HG03097 (cell line): ENCODE data around the gene TACC3.

Experiments
- ATAC-seq: cut with Tn5 transposase; IDR thresholded peaks from one replicate; pipeline ENCODE4 v1.9.1; 2021; ENCODE audit not compliant: unreplicated experiment, low FRiP score

The TACC3 gene

GRCh38 chr4:1756893-1757779 is 35.8 kb downstream of the TACC3 start:
- ATAC-seq, result no peak

GRCh38 chr4:1757836-1758235 is 36.5 kb downstream of the TACC3 start:
- ATAC-seq, result no peak

DNA sequence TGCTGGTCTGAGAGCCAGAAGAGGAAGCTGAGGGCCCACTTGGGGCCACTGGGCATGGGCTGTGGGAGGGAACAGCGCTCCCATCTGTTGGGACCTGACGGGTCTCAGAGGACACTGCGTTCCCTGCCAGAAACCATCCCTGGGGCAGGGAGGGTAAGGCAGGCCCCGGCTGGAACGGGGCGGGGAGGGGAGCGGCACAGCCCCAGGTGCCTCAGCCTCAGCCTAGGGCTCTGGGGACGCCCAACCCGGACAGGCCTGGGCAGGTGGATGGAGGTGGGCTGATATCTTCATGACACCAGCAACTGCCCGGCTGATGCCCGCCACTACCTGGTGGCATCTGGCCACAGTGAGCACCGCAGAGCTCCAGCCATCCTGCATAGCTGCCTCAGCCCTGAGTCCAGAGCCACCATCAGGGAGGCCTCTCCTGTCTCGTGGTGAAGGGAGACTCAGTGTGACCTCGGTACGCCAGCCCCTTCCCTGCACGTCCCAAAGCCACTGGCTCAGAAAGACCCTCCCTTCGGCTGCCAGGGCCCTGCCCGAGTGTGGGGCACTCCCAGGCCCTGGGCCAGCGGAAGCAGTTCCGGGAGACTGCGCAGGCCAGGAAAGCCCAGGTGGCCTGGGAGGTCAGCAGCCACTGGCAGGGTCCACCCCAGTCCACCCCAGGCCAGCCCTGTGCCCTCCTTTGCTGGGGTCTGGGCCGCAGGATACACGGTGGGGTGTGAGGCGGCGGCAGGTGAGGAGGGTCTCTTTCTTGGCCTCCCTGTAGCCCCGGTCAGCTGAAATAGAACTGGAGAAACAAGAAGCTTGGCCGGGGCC is 37.2 kb downstream of the TACC3 start:
- ATAC-seq, result no peak

GRCh38 chr4:1759170-1759817 is 38.0 kb downstream of the TACC3 start:
- no peak for ATAC-seq

DNA sequence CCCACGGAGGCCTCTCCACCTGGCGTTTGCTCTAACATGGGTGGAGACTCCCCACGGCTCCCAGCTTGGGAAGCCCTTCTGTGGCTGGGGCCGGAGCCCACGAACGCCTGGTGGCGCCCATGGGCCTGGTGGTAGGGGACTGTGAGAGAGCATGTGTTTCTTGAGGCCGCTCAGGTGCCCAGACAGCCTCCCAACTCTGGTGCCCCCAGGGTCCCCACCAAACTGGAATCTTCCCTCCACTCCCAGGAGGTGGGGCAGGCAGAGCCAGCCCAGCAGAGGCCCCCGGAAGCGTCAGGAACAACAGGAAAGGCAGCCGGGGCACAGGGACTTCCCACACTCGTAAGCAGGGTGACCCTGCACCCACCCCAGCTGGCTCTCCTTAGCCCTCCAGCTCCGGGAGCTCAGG is 38.5 kb downstream of the TACC3 start:
- no peak for ATAC-seq

DNA sequence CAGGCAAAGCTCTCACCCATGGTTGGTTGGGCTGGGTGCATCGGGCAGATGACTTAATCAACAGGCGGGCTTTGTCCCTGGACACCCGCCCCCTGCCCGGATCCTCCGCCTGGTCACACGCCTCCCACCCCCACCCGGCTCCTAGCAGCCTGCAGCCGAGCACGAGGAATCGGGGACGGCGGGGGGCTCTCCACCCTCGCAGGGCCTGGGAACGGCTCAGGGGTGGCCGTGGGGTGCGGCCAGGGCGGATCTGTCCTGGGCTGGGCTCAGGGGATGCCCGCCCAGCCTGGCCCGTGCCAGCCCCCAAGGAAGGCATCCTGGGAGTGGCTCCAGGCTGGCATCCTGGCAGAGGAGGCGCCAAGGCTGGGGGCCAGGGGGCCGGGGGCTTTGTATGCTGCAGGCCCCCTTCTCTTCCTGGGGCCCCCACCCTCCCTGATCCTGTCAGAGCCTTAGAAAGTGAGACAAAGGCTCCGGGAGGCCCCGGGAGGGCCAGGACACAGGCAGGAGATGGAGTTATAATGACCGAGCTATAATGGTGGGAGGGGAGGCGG is 39.3 kb downstream of the TACC3 start:
- ATAC-seq, result no peak

DNA sequence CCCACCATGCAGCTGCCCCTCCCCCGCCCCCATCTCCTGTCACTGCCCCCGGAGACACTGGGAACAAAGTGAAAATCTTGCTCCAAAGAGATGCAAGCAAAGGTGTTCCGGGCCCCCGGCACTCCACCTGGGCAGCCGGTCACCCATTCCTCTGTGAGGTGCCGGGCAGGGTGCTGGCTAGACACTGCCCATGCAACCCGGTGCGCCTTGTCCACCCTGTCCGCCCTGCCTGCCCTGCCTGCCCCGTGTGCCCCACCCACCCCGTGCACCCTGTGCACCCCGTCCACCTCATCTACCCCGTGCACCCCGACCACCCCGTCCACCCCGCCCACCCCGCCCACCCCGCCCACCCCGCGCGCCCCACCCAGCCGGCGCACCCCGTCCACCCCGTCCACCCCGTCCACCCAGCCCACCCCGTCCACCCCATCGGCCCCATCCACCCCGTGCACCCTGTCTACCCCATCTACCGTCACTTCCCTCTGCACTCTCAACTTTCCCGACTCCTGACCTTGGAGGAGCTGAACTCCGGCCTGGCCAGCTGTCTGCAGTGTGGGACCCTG is 39.9 kb downstream of the TACC3 start:
- no peak for ATAC-seq

- no peak for ATAC-seq
These were observed 41.1 kb downstream of the TACC3 start for GRCh38 chr4:1762264-1763010.

DNA sequence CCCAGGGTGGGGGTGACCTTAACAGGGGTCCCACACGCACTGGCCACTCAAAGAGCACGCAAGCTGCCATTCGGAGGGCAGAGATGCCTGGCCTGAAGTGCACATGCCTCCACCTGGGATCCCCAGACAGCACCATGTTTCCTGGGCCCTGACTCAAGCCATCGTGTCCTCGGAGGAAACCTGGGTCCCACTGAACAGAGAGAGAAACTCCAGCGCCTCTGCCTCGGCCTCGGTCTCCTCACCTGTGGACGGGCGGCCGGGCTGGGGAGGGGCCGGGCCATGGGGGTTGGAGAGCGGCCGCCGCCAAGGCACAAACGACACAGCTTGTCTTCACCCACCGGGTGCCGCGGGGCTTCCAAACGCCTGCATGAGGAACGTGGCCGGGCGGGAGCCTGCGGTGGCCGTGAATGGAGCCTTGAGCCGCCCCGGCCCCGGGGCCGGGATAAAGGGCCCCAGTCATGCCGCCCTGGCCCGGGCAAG is 41.8 kb downstream of the TACC3 start:
- ATAC-seq, result no peak

DNA sequence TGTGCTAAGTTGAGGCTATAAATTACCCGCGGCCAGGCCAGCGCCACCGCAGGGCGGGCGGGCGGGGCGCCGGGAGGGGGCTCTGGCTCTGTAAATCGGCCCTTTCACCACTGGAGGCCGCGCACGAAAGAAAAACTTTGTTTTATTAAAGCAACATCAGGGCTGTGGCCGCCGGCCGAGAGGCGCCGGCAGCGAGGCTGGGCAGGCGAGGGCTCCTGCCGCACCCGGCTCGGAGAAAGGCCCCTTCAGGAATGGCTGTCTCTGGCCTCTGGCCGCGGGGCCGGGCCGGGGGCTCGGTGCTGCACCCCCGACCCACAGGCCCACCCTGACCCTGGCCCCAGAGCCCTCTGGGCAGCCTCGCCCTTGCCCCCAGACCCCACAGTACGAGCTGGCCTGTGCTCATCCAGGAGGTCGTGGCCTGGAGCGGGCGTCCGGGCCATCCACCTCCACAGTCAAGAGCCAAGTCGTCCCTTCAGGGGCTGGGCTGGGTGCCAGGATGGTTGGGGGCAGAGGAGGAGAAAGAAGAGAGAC is 42.3 kb downstream of the TACC3 start:
- no peak for ATAC-seq

DNA sequence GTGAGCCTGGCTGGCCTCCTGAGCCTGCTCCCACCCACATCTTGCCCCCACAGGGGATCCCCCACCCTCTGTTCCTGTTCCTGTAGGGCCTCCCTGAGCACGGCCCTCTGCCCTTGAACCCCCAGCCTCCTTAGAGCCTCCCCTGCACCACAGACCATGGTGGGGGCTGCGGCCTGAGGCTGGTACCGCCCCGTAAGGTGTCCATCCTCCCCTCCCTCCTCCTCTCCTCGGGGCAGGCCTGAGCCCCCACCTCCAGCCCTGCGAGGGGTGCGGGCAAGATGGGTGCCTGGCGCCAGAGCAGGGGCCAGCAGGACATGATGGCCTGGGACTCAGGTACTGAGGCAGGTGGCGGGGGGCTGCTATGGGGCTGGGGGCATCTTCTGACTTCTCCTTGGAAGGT is 43.3 kb downstream of the TACC3 start:
- ATAC-seq, result no peak

DNA sequence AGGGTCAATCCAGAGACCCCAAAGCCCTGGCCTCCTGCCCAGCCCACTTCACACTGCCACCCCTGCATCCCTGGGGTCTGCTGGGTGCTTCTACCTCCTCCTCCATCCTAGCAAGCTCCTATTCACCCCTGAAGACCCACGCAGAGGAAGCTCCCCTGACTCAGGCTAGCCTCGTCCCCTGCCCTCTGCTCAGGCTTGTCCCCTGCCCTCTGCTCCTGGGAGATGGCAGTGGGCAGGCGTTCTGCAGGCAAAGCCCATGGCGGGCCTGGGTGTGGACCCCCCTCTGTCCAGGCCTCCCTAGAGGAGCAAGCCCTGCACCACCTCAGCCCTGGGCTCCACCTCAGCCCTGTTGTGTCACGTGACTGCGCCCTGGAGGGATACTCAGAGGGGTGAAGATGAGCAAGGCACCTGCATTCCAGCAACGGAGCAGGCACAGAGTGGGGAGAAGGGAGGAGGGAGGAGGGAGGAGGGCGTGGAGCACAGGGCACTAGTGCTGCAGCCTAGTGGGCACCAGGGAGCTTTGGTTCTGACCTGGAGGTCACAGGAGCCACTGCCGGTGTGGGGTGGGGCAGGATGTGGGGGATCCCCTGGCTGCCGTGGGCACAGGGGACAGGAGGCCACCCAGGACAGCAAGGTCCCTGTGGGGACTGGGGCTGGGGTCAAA is 44.2 kb downstream of the TACC3 start:
- ATAC-seq, result no peak

GRCh38 chr4:1766106-1767060 is 45.1 kb downstream of the TACC3 start:
- ATAC-seq, result no peak

DNA sequence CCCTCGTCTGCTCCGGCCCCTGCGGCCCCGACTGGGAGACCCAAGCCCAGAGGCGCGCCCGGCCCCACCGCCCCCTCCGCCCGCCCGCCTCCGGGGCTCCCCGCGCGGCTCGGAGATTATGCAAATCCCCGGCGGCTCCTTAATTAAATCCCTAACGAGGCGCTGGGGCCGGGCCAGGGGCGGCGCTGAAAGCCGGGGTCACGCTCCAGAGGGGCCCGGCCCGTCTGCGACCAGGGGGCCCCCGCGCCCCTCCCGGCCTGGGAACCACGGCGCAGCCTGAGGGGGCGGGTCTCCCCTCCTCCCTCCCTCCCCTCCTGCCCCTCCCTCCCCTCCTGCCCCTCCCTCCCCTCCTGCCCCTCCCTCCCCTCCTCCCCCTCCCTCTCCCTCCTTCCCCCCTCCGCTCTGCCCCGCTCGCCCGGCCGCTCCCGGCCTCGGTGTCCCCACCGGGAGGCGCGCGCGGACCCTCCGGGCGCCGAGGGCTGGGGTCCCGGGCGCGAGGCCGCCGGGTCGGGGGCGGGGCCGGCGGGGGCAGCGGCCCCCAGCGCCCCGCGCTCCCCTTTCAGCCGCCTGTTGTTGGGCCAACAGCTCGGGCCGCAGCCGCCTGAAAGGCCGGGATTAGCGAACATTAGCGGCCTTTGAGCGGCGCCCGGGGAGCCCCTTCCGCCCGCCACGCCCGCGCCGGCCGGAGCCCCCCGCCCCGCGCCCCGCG is 45.9 kb downstream of the TACC3 start:
- ATAC-seq, result no peak

DNA sequence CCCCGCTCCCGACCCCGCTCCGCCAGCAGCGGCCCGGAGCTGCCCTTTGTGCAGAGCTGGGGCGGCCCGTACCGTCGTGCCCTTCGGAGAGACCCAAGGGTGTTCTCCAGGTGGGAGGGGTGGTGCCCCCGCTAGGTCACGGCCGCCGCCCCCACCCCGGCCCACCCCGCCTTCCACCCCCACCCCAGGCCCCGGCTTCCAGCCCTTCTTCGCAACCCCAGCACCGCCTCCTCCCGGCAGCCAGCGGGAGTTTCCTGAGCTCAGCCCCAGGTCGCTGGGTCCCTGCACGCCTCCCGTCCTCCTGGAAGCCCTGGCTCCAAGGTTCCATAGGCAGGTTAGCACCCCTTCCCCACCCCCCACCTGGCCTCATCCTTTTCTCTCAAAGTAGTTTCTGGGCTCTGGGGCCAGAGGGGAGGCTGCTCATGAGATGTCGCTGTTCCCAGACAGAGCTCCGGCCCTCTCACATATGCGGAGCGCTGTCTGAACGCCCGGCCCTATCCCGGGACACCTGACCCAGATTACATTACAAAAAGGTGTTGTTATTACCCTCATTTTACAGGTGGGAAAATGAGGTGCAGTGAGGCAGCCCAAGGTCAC is 46.5 kb downstream of the TACC3 start:
- no peak for ATAC-seq

- ATAC-seq, result no peak
These were observed 47.2 kb downstream of the TACC3 start for GRCh38 chr4:1768367-1769034.
